HL-60/S4 (cell line): Measurements from ENCODE around the gene AFG3L2.

Experiments
- in situ Hi-C: fragments of 300-500 bp; cut with MboI; formaldehyde crosslinking; loops from 2 replicates; pipeline ENCODE4 v1.14.3; 2022; ENCODE audit warnings: low sequenced_read_pairs

AFG3L2 gene

DNA sequence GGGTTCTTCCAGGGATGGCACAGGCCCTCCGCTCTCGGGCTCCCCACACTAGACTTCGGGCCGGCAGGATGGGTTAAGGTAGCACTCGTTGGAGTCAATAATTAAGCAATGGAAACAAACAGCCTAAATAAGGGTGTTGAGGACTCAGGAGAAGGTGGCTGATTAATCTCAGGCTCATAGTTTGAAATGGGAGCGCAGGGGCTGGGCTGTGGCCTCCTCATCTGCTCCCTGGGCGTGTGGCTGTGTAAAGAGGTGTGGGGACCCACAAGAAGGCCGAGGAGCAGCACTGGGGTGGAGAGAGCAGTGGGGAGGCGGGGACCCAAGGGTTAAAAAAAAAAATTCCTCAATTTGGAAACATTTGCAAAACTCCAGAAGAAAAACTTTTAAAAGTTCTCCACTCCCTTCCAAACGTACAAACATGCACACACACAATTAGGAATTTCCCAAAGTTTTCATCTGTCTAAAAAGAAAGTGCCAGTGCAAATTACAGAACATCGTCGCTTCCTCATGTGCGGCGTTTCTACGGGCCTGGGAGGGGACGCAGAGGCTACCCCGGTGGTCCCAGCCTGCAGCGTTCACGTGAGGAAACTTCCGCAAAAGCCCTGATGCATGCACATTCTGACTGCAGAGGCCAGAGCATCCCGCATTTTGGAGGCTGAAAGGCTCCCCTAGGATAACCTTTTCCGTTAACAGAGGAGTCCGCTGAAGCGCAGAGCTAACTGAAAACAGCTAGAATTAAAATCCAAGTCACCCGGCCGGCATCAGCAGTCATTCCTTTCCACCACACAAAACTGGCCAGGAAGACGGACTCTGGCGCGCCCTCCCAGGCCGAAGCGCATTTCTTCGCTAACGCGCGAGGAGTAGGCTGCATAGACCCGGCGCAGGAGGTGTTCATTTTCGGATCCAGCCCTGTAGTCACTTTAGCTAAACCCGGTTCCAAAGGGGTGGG is 70.0 kb downstream of the AFG3L2 start:
- in situ Hi-C loops, result no loop called here

DNA sequence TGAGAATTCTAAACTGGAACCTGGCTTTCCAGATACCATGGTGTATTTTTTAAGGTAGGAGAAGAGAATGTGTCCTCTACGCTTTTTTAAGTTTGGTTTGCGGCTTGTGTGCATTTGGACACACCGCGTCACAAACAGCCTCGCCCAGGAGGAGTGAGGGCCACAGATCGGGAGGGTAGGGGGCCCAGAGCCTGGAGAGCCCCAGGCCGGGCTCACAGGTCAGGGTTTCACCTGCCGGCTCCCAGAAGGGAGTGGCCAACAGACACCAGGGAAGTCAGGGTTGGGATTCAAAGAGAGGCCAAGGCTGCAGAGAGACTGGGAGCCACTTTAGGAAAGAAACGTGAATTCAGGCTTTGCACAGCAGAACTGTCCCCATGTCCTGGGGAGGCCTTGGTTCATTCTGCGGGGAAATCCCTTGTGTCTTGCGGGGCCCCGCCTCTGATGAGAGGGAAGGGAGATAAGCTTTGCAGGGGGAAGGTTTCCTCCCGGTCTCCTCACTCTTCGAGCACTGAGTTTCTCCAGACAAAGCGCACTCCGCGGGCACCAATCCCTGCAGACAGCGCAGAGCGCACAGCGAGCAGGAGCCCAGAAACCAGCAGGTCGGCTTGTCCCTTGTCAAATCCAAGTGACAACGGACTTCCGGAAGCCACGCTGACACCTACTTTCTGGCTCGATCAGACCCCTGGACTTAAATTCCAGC is 70.9 kb downstream of the AFG3L2 start:
- in situ Hi-C loops, result no loop called here

DNA sequence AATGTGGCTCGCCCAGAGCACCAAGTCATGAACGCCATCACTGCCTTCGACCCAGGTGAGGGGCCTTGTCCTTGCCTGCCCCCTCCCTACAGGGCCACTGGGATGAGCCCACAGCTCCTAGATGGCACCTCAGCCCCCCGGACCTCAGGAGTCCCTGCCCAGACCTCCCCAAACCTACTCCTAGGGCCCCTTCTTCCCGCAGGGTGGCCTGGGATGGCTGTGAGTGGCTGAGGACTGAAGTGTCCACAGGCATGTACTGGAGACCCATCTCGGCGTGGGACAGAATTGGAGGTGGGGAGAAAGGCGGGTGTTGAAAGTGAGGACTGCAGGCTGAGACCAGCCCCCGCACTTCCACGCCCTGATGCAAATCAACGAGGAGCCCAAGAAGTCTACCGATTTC is 71.8 kb downstream of the AFG3L2 start:
- in situ Hi-C loops, result no loop called here

DNA sequence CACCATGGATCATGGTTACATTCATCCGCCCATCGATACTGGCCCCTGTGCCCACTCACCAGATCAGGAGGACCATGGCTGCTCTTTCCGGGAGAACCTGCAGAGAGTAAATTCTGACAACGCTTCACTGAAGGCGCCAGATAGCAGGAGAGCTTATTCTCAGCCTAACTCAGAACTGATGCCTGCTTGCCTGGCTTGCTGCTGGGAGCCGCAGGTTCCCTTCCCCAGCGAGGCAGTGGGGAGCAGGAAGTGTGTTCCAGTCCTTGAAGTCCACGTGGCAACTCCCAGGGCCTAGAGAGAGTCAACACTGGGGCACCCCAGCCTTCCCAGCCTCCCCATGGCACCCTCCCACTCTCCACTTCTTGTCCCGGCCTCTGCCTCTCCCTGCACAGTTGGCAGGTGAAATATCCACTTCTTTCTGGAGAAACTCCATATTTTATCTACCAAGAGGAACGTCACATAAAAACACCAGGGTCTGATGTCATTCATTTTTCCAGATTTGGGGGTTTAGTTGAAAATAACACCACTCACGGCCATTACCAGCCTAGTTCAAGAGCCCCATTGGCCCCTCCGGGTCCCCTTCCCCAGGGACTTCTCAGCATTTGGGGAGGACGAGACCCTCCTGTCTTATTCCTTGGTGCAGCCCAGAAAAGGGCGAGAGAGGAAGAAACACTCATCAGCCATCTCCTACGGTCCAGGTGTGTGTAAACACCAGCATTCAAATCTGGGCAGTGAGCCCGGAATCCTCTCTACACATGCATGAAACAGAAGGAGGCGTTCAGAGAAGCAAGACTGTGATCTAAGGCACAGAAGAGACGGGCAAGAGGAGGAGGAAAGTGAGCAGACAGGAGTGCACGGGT is 72.4 kb downstream of the AFG3L2 start:
- in situ Hi-C loops, result no loop called here

DNA sequence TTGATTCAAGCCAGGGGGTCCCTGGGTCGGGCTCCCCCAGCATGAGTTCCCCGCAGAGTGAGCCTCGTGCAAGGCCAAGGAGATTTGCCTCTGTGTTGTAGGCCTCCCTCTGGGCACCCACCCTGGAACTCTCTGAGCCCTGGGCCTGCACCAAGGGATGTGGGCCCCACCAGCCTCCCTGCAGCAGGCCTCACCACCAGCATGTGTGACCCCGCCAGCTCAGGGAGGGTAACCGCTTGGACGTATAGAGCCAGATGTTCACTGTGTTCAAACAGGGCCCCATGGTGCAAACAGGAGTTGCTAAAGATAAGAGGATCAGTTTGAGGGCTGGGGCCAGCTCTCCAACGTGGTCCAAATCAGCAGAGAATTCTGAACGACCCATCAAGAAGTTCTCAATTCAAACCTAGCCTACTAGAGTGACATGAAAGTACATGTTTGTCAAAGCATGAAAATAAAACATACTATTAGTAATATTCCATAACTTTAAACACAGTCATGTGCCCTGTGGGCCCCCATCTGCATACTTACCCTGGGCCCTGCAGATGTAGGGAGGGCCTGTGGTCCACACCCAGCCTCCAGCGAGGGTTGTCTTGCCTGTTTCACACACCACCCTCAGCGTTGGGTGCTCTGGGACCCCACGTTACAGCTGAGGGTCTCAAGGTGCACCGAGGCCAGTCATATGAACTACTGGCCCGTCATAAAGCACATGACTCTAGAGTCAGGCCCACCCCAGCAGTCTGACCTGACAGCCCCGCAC is 74.5 kb downstream of the AFG3L2 start:
- in situ Hi-C loops, result no loop called here

DNA sequence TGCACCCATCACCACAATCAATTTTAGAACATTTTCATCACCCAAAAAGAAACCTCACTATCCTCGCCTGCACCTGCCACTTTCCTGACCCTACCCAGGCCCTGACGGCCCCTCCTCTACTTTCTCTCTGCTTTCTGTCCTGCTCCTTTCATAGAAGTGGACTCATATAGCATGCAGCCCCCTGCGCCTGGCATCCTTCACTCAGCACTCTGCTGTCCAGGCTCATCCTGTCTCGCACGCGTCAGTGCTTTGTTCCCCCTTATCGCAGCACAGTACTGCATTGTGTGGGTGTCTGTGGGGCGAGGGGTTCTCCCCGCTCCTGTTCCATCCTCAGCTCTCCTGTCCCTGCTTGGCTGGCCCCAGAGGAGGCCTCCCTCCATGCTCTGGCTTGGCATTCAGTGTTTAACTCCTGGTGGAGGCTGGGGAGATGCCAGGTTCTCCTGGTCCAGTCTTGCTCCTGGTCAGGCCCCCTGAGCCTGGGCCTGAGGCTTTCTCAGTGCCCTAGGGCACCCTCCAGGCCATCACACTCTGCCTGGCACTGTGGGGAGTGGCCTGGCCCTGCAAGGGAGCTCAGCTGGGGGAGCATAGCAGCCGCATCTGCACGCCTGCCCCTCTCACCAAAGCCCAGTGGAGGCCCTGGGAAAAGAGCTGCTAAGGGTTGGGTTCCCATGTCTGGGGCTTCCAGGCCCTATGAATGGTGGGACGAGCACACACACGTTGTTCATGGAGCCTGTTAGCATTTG is 75.6 kb downstream of the AFG3L2 start:
- in situ Hi-C loops, result no loop called here

- in situ Hi-C loops, result no loop called here
These were observed 77.2 kb downstream of the AFG3L2 start for GRCh38 chr18:12299862-12300261.

- in situ Hi-C loops, result no loop called here
These were observed 80.6 kb downstream of the AFG3L2 start for GRCh38 chr18:12296457-12296856.

- in situ Hi-C loops, result no loop called here
These were observed 81.0 kb downstream of the AFG3L2 start for GRCh38 chr18:12296087-12296403.

- in situ Hi-C loops, result no loop called here
These were observed 81.5 kb downstream of the AFG3L2 start for GRCh38 chr18:12295389-12296086.

DNA sequence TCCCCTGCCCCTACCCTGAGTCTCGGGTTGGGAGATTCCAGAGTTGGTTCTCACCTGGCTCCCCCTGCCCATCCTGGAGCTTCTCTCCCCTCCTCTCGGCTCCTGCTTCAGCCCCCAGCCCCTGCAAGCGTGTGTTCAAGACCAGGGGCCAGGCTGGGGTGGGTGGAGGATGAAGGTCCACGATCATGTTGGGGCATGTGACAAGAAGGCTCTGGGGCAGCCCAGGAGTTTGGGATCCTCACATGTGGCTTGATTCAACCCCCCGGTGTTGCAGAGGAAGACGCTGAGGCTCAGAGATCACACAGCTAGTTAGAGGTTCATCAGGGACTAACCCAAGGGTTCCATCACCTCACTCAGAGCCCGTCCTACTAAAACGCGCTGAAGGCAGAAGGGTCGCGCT is 83.2 kb downstream of the AFG3L2 start:
- in situ Hi-C loops, result no loop called here

GRCh38 chr18:12291690-12292089 is 85.3 kb downstream of the AFG3L2 start:
- in situ Hi-C loops, result no loop called here

DNA sequence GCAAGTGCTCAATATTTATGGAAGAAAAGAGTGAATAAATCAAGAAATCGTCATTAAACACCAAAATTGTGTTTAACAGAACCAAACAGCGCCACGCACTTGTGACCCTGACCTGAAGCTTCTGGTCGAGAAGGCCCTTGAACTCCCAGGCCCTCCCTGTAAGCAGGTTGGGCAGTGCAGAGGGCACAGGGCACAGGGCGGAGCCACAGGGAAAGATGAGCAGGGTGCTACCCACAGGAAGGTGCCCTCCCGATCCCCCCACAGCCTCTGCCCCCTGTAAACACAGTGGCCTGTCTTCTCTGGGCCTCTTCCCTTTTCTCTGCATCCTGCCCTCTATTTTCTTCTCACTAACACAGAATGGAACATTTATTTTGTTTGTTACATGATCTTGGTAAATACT is 85.9 kb downstream of the AFG3L2 start:
- in situ Hi-C loops, result no loop called here

- in situ Hi-C loops, result no loop called here
These were observed 86.9 kb downstream of the AFG3L2 start for GRCh38 chr18:12290086-12290485.

- in situ Hi-C loops, result no loop called here
These were observed 88.6 kb downstream of the AFG3L2 start for GRCh38 chr18:12288403-12288755.

DNA sequence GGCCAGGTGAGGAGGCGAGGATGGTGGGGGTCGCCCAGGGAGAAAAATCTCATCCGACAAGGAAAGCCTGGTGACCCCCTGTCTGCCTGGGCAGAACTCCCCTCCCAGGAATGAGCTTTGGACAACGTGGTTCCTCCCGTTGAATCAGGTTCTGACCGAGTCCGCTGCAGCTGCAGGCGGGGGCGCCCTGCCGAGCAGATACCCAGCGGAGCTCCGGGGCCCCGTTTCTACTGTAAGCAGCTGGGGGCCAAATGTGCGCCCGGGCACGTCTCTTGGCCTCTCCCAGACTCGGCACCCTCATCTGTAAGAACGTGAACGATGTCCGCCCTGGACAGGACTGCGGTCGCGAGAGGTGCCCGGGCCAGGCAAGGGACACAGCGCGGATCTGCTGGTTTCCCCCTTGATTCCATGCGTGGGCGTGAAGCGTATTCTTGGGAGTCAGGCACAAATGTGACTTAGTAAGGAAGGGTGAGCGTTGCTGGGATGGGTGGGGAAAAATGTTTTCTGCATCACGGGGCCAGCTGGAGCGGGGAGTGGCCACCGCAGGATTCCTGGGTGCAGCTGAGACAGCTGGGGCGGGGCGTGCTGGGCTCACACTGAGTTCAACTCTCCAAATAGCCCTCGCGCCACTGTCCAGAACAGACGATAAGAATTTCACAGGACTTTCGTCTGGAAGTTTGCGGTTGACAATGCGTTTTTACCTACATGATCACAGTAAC is 89.2 kb downstream of the AFG3L2 start:
- in situ Hi-C loops, result no loop called here

GRCh38 chr18:12287131-12287681 is 89.8 kb downstream of the AFG3L2 start:
- in situ Hi-C loops, result no loop called here

GRCh38 chr18:12283666-12284065 is 93.4 kb downstream of the AFG3L2 start:
- in situ Hi-C loops, result no loop called here

GRCh38 chr18:12283256-12283655 is 93.8 kb downstream of the AFG3L2 start:
- in situ Hi-C loops, result no loop called here
